Measurements from ENCODE around the gene TNFAIP1.

TNFAIP1 gene

DNA sequence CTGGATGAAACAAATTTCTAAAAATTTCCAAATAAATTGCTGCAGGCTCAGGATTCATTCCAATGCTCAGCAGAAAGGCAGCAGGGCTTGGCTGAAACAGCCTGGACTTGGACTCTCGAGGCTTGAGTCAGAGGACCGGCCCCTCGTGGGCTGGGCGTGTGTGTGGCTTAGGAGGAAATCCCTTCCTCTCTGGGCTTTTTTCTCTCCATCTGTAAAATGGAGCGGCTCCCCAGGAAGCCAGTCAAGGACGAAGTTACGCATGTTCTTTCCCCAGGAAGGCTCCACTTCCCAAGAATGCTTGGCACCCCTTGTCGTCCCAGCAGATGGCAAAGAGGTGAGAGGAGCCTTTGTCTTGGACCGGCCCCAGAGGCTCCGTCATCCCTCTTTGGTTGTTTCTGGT is 56.9 kb downstream of the TNFAIP1 start:
- H3K4me3 ChIP-seq (ENCODE audit: low read depth, low read length): no peak overlapping the region
- TF ChIP-seq, protein P1, sequence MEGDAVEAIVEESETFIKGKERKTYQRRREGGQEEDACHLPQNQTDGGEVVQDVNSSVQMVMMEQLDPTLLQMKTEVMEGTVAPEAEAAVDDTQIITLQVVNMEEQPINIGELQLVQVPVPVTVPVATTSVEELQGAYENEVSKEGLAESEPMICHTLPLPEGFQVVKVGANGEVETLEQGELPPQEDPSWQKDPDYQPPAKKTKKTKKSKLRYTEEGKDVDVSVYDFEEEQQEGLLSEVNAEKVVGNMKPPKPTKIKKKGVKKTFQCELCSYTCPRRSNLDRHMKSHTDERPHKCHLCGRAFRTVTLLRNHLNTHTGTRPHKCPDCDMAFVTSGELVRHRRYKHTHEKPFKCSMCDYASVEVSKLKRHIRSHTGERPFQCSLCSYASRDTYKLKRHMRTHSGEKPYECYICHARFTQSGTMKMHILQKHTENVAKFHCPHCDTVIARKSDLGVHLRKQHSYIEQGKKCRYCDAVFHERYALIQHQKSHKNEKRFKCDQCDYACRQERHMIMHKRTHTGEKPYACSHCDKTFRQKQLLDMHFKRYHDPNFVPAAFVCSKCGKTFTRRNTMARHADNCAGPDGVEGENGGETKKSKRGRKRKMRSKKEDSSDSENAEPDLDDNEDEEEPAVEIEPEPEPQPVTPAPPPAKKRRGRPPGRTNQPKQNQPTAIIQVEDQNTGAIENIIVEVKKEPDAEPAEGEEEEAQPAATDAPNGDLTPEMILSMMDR (IDR thresholded peaks at IDR 0.05; ENCODE audit: borderline replicate concordance, insufficient read depth, low read depth, low read length): no peak

DNA sequence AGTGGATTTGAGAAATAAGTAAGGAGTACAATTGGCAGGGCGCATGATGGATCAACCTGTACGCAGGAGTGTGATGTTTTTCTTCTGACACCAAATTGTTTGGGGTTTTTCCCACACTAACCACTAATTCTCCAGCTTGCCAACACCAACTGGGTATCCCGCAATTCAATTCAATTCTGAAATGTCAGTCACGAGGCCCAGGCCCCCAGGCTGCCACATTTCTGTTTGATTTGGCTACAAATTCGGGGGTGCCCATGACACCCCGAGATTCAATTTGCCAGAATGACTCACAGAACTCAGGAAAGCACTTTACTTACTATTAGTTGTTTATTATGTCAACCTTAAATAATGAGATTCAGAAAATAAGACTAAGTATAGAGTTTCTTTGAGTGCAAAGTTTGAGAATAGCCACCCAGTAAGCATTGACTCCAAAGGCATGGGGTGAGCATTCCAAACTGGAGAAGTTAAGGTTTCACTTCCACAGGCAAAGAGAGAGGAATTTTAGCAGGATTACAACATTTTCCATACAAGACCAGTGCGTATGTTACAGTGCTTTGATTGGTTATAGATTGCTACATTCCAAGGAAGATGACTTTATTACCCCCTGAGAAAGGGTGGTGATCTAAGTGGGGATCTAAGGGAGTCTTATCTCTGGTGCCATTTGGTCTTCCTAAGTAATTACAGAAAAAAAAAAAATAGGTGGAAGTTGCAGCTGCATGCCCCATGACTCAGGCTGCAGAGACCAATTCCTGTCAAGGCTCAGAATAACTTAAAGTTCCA is 59.0 kb downstream of the TNFAIP1 start:
- TF ChIP-seq, protein P1 (IDR thresholded peaks at IDR 0.05; ENCODE audit: borderline replicate concordance, insufficient read depth, low read depth, low read length): no peak
- no peak overlapping the region for H3K4me3 ChIP-seq (ENCODE audit: low read depth, low read length)

DNA sequence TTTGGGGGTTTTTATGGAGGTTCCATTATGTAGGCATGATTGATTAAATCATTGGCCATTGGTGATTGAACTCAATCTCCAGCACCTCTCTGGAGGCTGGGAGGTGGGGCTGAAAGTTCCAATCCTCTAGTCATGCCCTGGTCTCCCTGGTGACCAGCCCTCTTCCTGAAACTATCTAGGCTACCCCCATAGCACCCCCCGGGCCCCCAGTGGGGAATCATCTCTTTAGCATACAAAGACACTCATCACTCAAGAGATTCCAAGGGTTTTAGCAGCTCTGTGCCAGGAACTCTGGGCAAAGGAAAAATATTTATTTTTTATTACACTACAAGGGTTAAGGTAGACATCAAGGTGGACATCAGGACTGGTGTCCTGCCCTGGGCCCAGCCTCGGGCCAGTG is 59.9 kb downstream of the TNFAIP1 start:
- TF ChIP-seq, protein P1 (IDR thresholded peaks at IDR 0.05; ENCODE audit: borderline replicate concordance, insufficient read depth, low read depth, low read length): no peak

DNA sequence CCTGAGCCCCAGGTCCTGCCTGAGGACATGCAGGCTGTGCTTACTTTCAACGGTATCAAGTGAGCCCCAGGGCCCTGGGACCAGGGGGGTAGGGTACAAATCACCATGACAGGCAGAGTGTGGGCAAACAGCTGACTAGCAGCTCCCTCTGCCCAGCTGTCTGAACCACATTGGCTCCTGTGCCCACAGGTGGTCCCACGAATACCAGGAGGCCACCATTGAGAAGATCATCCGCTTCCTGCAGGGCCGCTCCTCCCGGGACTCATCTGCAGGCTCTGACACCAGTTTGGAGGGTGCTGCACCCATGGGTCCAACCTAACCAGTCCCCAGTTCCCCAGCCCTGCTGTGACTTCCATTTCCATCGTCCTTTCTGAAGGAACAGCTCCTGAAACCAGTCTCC is 60.4 kb downstream of the TNFAIP1 start:
- H3K4me3 ChIP-seq (ENCODE audit: low read depth, low read length): no peak overlapping the region
- TF ChIP-seq, protein P1 (IDR thresholded peaks at IDR 0.05; ENCODE audit: borderline replicate concordance, insufficient read depth, low read depth, low read length): no peak

More for the DNA sequence above, 59.9 kb downstream of the TNFAIP1 start:
- H3K4me3 ChIP-seq (ENCODE audit: low read depth, low read length): no peak overlapping the region

Measured in GM12875 (cell line).